Measurements from ENCODE around the gene TTC34.

The TTC34 gene

GRCh38 chr1:2801535-2802291 lies at the start of gene TTC34:
Gene TTC34, minus strand, starts transcription at chr1:2801693. Its CDS starts 866 bp downstream, at chr1:2800827.
- ATAC-seq = peak; percentile 50 to 74

- no peak for ATAC-seq
Measured at GRCh38 chr1:2850502-2850901, 49.0 kb upstream of the TTC34 start.

- no peak for ATAC-seq
Measured at GRCh38 chr1:2848006-2848670, 46.6 kb upstream of the TTC34 start.

- ATAC-seq = no peak
Measured at GRCh38 chr1:2847086-2847985, 45.8 kb upstream of the TTC34 start.

GRCh38 chr1:2845869-2846268 lies 44.4 kb upstream of the TTC34 start:
- ATAC-seq = no peak

GRCh38 chr1:2840036-2840809 lies 38.7 kb upstream of the TTC34 start:
- peak; percentile 77 to 84 for ATAC-seq

- ATAC-seq = no peak
Measured at GRCh38 chr1:2837823-2838222, 36.3 kb upstream of the TTC34 start.

GRCh38 chr1:2837316-2837715 lies 35.8 kb upstream of the TTC34 start:
- no peak for ATAC-seq

- ATAC-seq = no peak
Measured at GRCh38 chr1:2836333-2836970, 35.0 kb upstream of the TTC34 start.

GRCh38 chr1:2835650-2836159 lies 34.2 kb upstream of the TTC34 start:
- ATAC-seq = no peak

GRCh38 chr1:2834741-2835564 lies 33.5 kb upstream of the TTC34 start:
- ATAC-seq = no peak

GRCh38 chr1:2834146-2834475 lies 32.6 kb upstream of the TTC34 start:
- no peak for ATAC-seq

GRCh38 chr1:2833454-2834145 lies 32.1 kb upstream of the TTC34 start:
- no peak for ATAC-seq

GRCh38 chr1:2832506-2833453 lies 31.3 kb upstream of the TTC34 start:
- ATAC-seq = no peak

GRCh38 chr1:2831596-2832212 lies 30.2 kb upstream of the TTC34 start:
- no peak for ATAC-seq

GRCh38 chr1:2830761-2831425 lies 29.4 kb upstream of the TTC34 start:
- ATAC-seq = no peak

- ATAC-seq = no peak
Measured at GRCh38 chr1:2829846-2830615, 28.5 kb upstream of the TTC34 start.
